HepG2 (cell line): ENCODE results near the gene SAMD10. TPM values are rescaled to one million over a fixed set of nuclear protein-coding genes. Genes with fewer than 3 reads are reported as not detected.
A peak's percentile ranks its signal among the peaks of the same experiment; 100 is the strongest.

Source experiments
- ATAC-seq: fragments of 200-7000 bp; cut with Tn5 transposase; 3 replicates; pipeline ENCODE4 v1.9.1; 2020; ENCODE audit warnings: mild to moderate bottlenecking, moderate library complexity
- BruUV-seq: library from RNA; stranded (reverse); fragments of 400-500 nt; replicated peaks from 2 replicates; lab custom pipeline; 2021; lab: Mats Ljungman, UMichigan
- CTCF ChIA-PET: fragments of 300-600 bp; formaldehyde crosslinking; extraction: SDS; loops from one replicate; lab custom pipeline; 2021; ENCODE audit warnings: low total read pairs, inconsistent platforms, low intra/inter-chr PET ratio; lab: Yijun Ruan, JAX
- POLR2A ChIA-PET: fragments of 350-600 bp; sonication (Branson Sonifier 250); formaldehyde crosslinking; loops from one replicate; lab custom pipeline; 2020; ENCODE audit warnings: antibody characterized with exemption, inconsistent platforms; lab: Yijun Ruan, JAX
- DNase-seq: peaks from one replicate; pipeline ENCODE4 v3.0.0-alpha.2; 2015; ENCODE audit warnings: low spot score
- FAIRE-seq: peaks from 3 replicates; lab custom pipeline; 2011; peaks lifted over from hg19 to GRCh38; lab: Jason Lieb, UNC
- H2AFZ ChIP-seq: one replicate; pipeline ENCODE4 v1.6.1; 2011; ENCODE audit warnings: low read length, inconsistent platforms
- H3K27ac ChIP-seq: fragments of 300-600 bp; 3 replicates; pipeline ENCODE4 v1.8.0; 2011; ENCODE audit warnings: mixed run types, mild to moderate bottlenecking, mixed read lengths, low read length, inconsistent platforms; ENCODE audit not compliant: insufficient read depth; ENCODE audit errors: extremely low read length
- H3K27me3 ChIP-seq, 2 experiments: fragments of 200-600 bp in 1 of 2; 2 replicates in 1 of 2; 3 replicates in 1 of 2; pipeline versions ENCODE4 v1.6.0 to v1.8.0; 2011; ENCODE audit warnings: low read length in 2 of 2, mild to moderate bottlenecking in 2 of 2, moderate library complexity in 2 of 2, inconsistent platforms in 1 of 2; ENCODE audit not compliant: insufficient read depth in 2 of 2, control insufficient read depth in 1 of 2
- H3K36me3 ChIP-seq, 2 experiments: fragments of 200-600 bp in 1 of 2; replicated peaks in 1 of 2; 2 replicates in 1 of 2; 3 replicates in 1 of 2; pipeline versions ENCODE4 v1.5.1 to v1.8.0; 2011; ENCODE audit warnings: low read length in 2 of 2, inconsistent platforms in 1 of 2; ENCODE audit not compliant: insufficient read depth in 2 of 2, control insufficient read depth in 1 of 2
- H3K4me1 ChIP-seq: 2 replicates; pipeline ENCODE4 v1.5.1; 2012; ENCODE audit warnings: low read length, inconsistent platforms; ENCODE audit not compliant: insufficient read depth
- H3K4me2 ChIP-seq: 2 replicates; pipeline ENCODE4 v1.6.0; 2011; ENCODE audit warnings: low read depth, low read length, inconsistent platforms
- H3K4me3 ChIP-seq, 3 experiments: fragments of 200-600 bp in 1 of 3; sonication (generic), shearing (Covaris generic) in 1 of 3; replicated peaks in 1 of 3; 2 replicates each; pipeline ENCODE4 v1.5.1; 2011 to 2016; ENCODE audit warnings: low read length in 3 of 3, inconsistent platforms in 2 of 3, low read depth in 2 of 3, mild to moderate bottlenecking in 2 of 3, control low read depth in 1 of 3, mixed read lengths in 1 of 3; ENCODE audit not compliant: insufficient read depth in 1 of 3
- H3K79me2 ChIP-seq: one replicate; pipeline ENCODE4 v1.6.1; 2011; ENCODE audit warnings: low read length, inconsistent platforms; ENCODE audit not compliant: insufficient read depth
- H3K9ac ChIP-seq: 2 replicates; pipeline ENCODE4 v1.6.0; 2011; ENCODE audit warnings: mild to moderate bottlenecking, low read depth, low read length, inconsistent platforms; ENCODE audit not compliant: insufficient read depth
- H3K9me3 ChIP-seq: 2 replicates; pipeline ENCODE4 v1.5.1; 2012; ENCODE audit warnings: mild to moderate bottlenecking, low read length
- H4K20me1 ChIP-seq: 2 replicates; pipeline ENCODE4 v1.6.0; 2011; ENCODE audit warnings: inconsistent platforms, mild to moderate bottlenecking, low read length, moderate library complexity; ENCODE audit not compliant: insufficient read depth
- AHR ChIP-seq: IDR thresholded peaks from 2 replicates; pipeline ENCODE4 v1.6.1; 2018; ENCODE audit warnings: missing genetic modification reagents, missing compliant biosample characterization
- POLR2G ChIP-seq: fragments of 200-400 bp; formaldehyde crosslinking; IDR thresholded peaks from 2 replicates; pipeline ENCODE4 v1.6.1; 2018; ENCODE audit warnings: mild to moderate bottlenecking, low read depth, low read length, moderate library complexity
- PTBP1 ChIP-seq: fragments of 200-400 bp; formaldehyde crosslinking; IDR thresholded peaks from 2 replicates; pipeline ENCODE4 v1.6.1; 2018; ENCODE audit warnings: low read length, low read depth; ENCODE audit not compliant: poor library complexity, severe bottlenecking
- RAD51 ChIP-seq: fragments of 450-650 bp; IDR thresholded peaks from 2 replicates; pipeline ENCODE4 v1.6.1; 2016; ENCODE audit warnings: borderline replicate concordance
- RBM22 ChIP-seq: fragments of 200-400 bp; formaldehyde crosslinking; optimal IDR thresholded peaks from 2 replicates; pipeline ENCODE3; 2017; ENCODE audit warnings: mild to moderate bottlenecking, low read length, moderate library complexity
- SYNCRIP ChIP-seq: fragments of 200-400 bp; formaldehyde crosslinking; IDR thresholded peaks from 2 replicates; pipeline ENCODE4 v1.6.1; 2018; ENCODE audit warnings: mild to moderate bottlenecking, low read depth, low read length; ENCODE audit not compliant: insufficient read depth
- TFDP1 ChIP-seq: IDR thresholded peaks from 2 replicates; pipeline ENCODE4 v1.6.1; 2016; ENCODE audit warnings: missing compliant biosample characterization, missing genetic modification reagents, borderline replicate concordance
- XRCC5 ChIP-seq: fragments of 200-400 bp; formaldehyde crosslinking; optimal IDR thresholded peaks from 2 replicates; pipeline ENCODE3; 2017; ENCODE audit warnings: mild to moderate bottlenecking, low read length
- ZBTB4 ChIP-seq: sonication (generic); formaldehyde crosslinking; IDR thresholded peaks from 2 replicates; pipeline ENCODE4 v1.4.0; 2020; ENCODE audit warnings: missing genetic modification reagents, mild to moderate bottlenecking, borderline replicate concordance
- ZNF343 ChIP-seq: sonication (generic); formaldehyde crosslinking; IDR thresholded peaks from 2 replicates; pipeline ENCODE4 v1.4.0; 2020; ENCODE audit warnings: mild to moderate bottlenecking, missing genetic modification reagents
- ZNF383 ChIP-seq: sonication (generic); formaldehyde crosslinking; IDR thresholded peaks from 2 replicates; pipeline ENCODE4 v1.4.0; 2020; ENCODE audit warnings: missing genetic modification reagents, mild to moderate bottlenecking, borderline replicate concordance
- ZNF605 ChIP-seq: sonication (generic); formaldehyde crosslinking; IDR thresholded peaks from 2 replicates; pipeline ENCODE4 v1.8.0; 2022; ENCODE audit warnings: mild to moderate bottlenecking, missing genetic modification reagents
- ZNF674 ChIP-seq: sonication (generic); formaldehyde crosslinking; IDR thresholded peaks from 2 replicates; pipeline ENCODE4 v1.5.0; 2020; ENCODE audit warnings: low read depth, mild to moderate bottlenecking, missing genetic modification reagents
- ZNF678 ChIP-seq: sonication (generic); formaldehyde crosslinking; IDR thresholded peaks from 2 replicates; pipeline ENCODE4 v1.4.0; 2020; ENCODE audit warnings: mild to moderate bottlenecking, missing genetic modification reagents
- ZNF768 ChIP-seq: sonication (generic); formaldehyde crosslinking; IDR thresholded peaks from 2 replicates; pipeline ENCODE4 v1.4.0; 2020; ENCODE audit warnings: missing genetic modification reagents
- WGBS: methylation state at CpG from one replicate; pipeline ENCODE4 v1.1.6; 2017; ENCODE audit warnings: low lambda C conversion rate; 5-methylcytosine and 5-hydroxymethylcytosine counted together
- in situ Hi-C: cut with HindIII; loops from 2 replicates; pipeline ENCODE4 v1.10.0; 2017; ENCODE audit warnings: low pct_unique_long_range_greater_than_20kb; ENCODE audit not compliant: extremely low pct_ligation_motif_present
- intact Hi-C: fragments of 100-400 bp; cut with micrococcal nuclease; formaldehyde crosslinking; loops from one replicate; pipeline ENCODE4 v1.10.0; 2022; ENCODE audit not compliant: unreplicated experiment
- polyA plus RNA-seq, 8 experiments: library from polyadenylated mRNA; depleted of rRNA in 3 of 8; stranded (reverse) in 7 of 8; unstranded in 1 of 8; fragments of >200 nt; fragmentation: Illumina TruSeq in 4 of 8; extraction: Trizol in 4 of 8; gene quantifications; 2 replicates each; pipeline versions ENCODE4 v1.2.1 to v1.2.3, GENCODE V29; 2011 to 2016; ENCODE audit warnings: low read depth in 4 of 8, missing spikeins in 1 of 8, mixed read lengths in 1 of 8; ENCODE audit not compliant: insufficient read depth in 1 of 8
- total RNA-seq, 5 experiments: library from RNA; depleted of rRNA; stranded (reverse); fragments of >200 nt; fragmentation: Illumina TruSeq; extraction: Trizol; gene quantifications; 2 replicates each; pipeline ENCODE4 v1.2.3, GENCODE V29; 2016; ENCODE audit warnings: low read depth in 1 of 5
- TF ChIP-seq, protein P1 (sequence below): sonication (generic); formaldehyde crosslinking; IDR thresholded peaks from 2 replicates; pipeline ENCODE4 v1.4.0; 2020; ENCODE audit warnings: mild to moderate bottlenecking, missing genetic modification reagents

The SAMD10 gene
- total and polyA plus RNA-seq, 2 of the 13 experiments (the other 11 are each of a cell fraction or from before 2014, with no cell fraction given): 6.1 to 11.0 TPM

- TF ChIP-seq RAD51: no peak
- no peak for TF ChIP-seq ZNF678
- TF ChIP-seq SYNCRIP: no peak
- TF ChIP-seq TFDP1 (CRISPR knock-in tag): no peak
- 0 out of 2 replicates have a peak, but pooled peaks have one; percentile 30 for TF ChIP-seq ZNF674 (CRISPR knock-in tag)
Observed at GRCh38 chr20:63950701-63951397, 28.6 kb downstream of the SAMD10 start (continued).

- H3K4me2 ChIP-seq: no peak overlapping the region
- intact Hi-C loops: no loop called here
- peaks cover 38 to 52% of the 10 kb centered on the region in 2 experiments for H3K36me3 ChIP-seq
- H2AFZ ChIP-seq: no peak overlapping the region
- peaks cover 65% of the 10 kb centered on the region for H3K79me2 ChIP-seq
- ChIA-PET CTCF (no interaction called here), POLR2A (no interaction called here)
- H3K4me1 ChIP-seq: peaks cover 45% of the 10 kb centered on the region
- peaks cover 84% of the 10 kb centered on the region for H4K20me1 ChIP-seq
- WGBS: 93% methylated on average over 27 of the region's 27 CpGs
- no peak for FAIRE-seq
- no peaks in the 10 kb centered on the region for H3K9me3 ChIP-seq
- DNase-seq: no peak
- no peak overlapping the region for H3K4me3 ChIP-seq
- no peak for ATAC-seq
- peak overlapping the region; percentile 82 for H3K27ac ChIP-seq
- H3K27me3 ChIP-seq: no peaks in the 10 kb centered on the region
- in situ Hi-C loops: no loop called here
- no peak overlapping the region for H3K9ac ChIP-seq
- BruUV-seq: no TSS peak
- TF ChIP-seq ZNF383 (CRISPR knock-in tag) (0 out of 2 replicates have a peak, but pooled peaks have one; percentile 3), RBM22 (peak; percentile 5), POLR2G (0 out of 2 replicates have a peak, but pooled peaks have one; percentile 6), ZNF768 (peak; percentile 39; the same call in 1 of the 2 replicates), PTBP1 (peak; percentile 71), ZNF343 (CRISPR knock-in tag) (0 out of 2 replicates have a peak, but pooled peaks have one; percentile 9), XRCC5 (no peak), ZBTB4 (0 out of 2 replicates have a peak, but pooled peaks have one; percentile 17), AHR (CRISPR knock-in tag) (0 out of 2 replicates have a peak, but pooled peaks have one; percentile 6), ZNF605 (CRISPR knock-in tag) (no peak)
- TF ChIP-seq, protein P1, sequence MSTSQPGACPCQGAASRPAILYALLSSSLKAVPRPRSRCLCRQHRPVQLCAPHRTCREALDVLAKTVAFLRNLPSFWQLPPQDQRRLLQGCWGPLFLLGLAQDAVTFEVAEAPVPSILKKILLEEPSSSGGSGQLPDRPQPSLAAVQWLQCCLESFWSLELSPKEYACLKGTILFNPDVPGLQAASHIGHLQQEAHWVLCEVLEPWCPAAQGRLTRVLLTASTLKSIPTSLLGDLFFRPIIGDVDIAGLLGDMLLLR: no peak
Observed at GRCh38 chr20:63947638-63948456, 31.6 kb downstream of the SAMD10 start.
